HL-60 (cell line): ENCODE data around the gene ECHS1.

Experiments used
- DNase-seq, 2 experiments: peaks; one replicate each; pipeline ENCODE4 v3.0.0-alpha.2; 2010 to 2020; ENCODE audit warnings: low read depth in 1 of 2, low spot score in 1 of 2
- H3K27ac ChIP-seq: fragments of 250-450 bp; sonication (Bioruptor Pico); replicated peaks from 2 replicates; pipeline ENCODE4 v1.5.1; 2020; ENCODE audit warnings: mild to moderate bottlenecking, moderate library complexity
- H3K27me3 ChIP-seq: fragments of 250-450 bp; sonication (Bioruptor Pico); 2 replicates; pipeline ENCODE4 v1.5.1; 2021; ENCODE audit warnings: mild to moderate bottlenecking, moderate library complexity; ENCODE audit not compliant: insufficient read depth, poor library complexity, severe bottlenecking
- H3K4me3 ChIP-seq: replicated peaks from 2 replicates; pipeline ENCODE4 v1.5.1; 2011; ENCODE audit warnings: mild to moderate bottlenecking, control low read depth, low read length; ENCODE audit not compliant: insufficient read depth
- CTCF ChIP-seq: IDR thresholded peaks from one replicate; pipeline ENCODE4 v1.5.1; 2011; ENCODE audit warnings: low read length, control low read depth, inconsistent platforms; ENCODE audit not compliant: insufficient read depth
- GABPA ChIP-seq: IDR thresholded peaks from 2 replicates; pipeline ENCODE4 v1.6.1; 2012; ENCODE audit warnings: low read depth
- POLR2AphosphoS5 ChIP-seq: IDR thresholded peaks from 2 replicates; pipeline ENCODE4 v1.6.1; 2012; ENCODE audit warnings: low read depth
- SPI1 ChIP-seq: IDR thresholded peaks from 2 replicates; pipeline ENCODE4 v1.6.1; 2012; ENCODE audit warnings: low read depth, mild to moderate bottlenecking, borderline replicate concordance
- TF ChIP-seq, protein P1 (sequence below): IDR thresholded peaks from 2 replicates; pipeline ENCODE4 v1.6.1; 2012; ENCODE audit warnings: low read depth; ENCODE audit not compliant: insufficient replicate concordance

The ECHS1 gene

DNA sequence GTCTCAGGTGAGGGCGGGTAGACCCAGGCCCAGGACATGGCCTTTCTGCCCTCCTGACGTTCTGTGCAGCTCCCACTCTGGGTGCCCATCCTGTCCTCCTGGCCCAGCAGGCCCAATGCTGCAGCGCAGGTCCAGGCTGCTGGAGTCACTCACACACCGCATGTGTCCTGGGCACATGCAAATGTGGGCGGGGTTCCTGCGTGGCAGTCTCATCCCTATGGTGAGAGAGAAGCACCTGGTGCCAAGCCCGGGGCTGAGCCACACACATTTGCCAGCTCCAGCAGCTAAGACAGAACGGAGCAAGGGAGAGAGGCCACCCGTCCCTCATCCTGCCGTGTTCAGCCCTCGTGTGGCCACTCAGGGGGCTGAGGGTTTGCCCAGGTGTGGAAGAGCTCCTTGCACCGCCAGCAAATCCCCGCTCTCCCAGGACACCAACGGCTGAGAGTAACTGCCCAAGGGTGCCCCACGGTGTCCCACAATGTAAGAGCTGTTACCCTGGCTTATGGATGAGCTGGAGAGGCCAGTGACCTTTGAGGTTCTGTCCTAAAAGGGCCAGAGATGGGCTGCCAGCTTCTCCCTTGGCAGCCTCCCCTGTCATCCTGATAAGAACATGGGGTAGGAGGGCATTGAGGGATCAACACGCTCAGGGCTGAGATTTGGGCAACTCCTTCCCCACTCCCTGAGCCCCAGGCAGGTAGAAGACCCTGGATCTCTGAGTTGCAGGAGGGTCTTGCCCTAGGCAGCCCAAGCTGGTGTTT lies 19.8 kb downstream of the ECHS1 start:
- Histone ChIP-seq H3K27ac (no peak overlapping the region), H3K4me3 (no peak overlapping the region), H3K27me3 (peaks cover 5% of the 10 kb centered on the region)
- TF ChIP-seq CTCF (no peak), POLR2AphosphoS5 (no peak; the same call in 1 of the 2 replicates), SPI1 (no peak), GABPA (no peak)
- TF ChIP-seq, protein P1, sequence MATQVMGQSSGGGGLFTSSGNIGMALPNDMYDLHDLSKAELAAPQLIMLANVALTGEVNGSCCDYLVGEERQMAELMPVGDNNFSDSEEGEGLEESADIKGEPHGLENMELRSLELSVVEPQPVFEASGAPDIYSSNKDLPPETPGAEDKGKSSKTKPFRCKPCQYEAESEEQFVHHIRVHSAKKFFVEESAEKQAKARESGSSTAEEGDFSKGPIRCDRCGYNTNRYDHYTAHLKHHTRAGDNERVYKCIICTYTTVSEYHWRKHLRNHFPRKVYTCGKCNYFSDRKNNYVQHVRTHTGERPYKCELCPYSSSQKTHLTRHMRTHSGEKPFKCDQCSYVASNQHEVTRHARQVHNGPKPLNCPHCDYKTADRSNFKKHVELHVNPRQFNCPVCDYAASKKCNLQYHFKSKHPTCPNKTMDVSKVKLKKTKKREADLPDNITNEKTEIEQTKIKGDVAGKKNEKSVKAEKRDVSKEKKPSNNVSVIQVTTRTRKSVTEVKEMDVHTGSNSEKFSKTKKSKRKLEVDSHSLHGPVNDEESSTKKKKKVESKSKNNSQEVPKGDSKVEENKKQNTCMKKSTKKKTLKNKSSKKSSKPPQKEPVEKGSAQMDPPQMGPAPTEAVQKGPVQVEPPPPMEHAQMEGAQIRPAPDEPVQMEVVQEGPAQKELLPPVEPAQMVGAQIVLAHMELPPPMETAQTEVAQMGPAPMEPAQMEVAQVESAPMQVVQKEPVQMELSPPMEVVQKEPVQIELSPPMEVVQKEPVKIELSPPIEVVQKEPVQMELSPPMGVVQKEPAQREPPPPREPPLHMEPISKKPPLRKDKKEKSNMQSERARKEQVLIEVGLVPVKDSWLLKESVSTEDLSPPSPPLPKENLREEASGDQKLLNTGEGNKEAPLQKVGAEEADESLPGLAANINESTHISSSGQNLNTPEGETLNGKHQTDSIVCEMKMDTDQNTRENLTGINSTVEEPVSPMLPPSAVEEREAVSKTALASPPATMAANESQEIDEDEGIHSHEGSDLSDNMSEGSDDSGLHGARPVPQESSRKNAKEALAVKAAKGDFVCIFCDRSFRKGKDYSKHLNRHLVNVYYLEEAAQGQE = no peak
- no peak for DNase-seq

GRCh38 chr10:133351408-133352318 lies 21.5 kb downstream of the ECHS1 start:
- no peak overlapping the region for H3K27ac ChIP-seq
- DNase-seq = no peak
- peaks cover 5% of the 10 kb centered on the region for H3K27me3 ChIP-seq
- H3K4me3 ChIP-seq = no peak overlapping the region
- TF ChIP-seq GABPA (no peak), CTCF (no peak), SPI1 (no peak), POLR2AphosphoS5 (no peak)
- TF ChIP-seq, protein P1 = no peak

DNA sequence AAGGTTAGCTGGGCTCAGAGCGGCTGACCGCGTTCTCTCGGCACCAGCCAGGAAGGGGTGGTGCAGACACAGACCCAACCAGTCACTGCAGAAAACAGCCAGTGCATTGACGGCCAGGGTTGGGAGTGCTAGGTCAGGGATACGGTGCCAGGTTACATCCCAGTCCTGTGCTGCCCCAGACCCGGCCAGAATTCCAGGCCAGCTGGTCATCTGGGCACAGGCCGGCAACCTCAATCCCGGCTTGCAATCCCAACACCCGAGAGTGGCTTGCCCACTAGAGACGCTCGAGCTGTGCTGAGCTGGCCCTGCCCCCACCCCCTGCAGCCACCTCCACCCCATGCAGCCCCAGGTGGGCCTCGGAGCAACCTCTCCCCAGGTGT lies 22.2 kb downstream of the ECHS1 start:
- no peak overlapping the region for H3K4me3 ChIP-seq
- peaks cover 5% of the 10 kb centered on the region for H3K27me3 ChIP-seq
- TF ChIP-seq SPI1 (no peak), GABPA (no peak), CTCF (no peak), POLR2AphosphoS5 (no peak)
- TF ChIP-seq, protein P1 = no peak
- H3K27ac ChIP-seq = no peak overlapping the region
- no peak for DNase-seq
